Measurements from ENCODE around the gene PDZRN4.
"Not testable (repeated sequence)": the region's sequence is repeated elsewhere in the genome, so short reads cannot be mapped to it uniquely, and the experiment has no call there.

The PDZRN4 gene

GRCh38 chr12:41217727-41218126, 29.6 kb downstream of the PDZRN4 start:
- DNase-seq: no peak

- DNase-seq: no peak
Measured at GRCh38 chr12:41220931-41221330, 32.8 kb downstream of the PDZRN4 start.

DNA sequence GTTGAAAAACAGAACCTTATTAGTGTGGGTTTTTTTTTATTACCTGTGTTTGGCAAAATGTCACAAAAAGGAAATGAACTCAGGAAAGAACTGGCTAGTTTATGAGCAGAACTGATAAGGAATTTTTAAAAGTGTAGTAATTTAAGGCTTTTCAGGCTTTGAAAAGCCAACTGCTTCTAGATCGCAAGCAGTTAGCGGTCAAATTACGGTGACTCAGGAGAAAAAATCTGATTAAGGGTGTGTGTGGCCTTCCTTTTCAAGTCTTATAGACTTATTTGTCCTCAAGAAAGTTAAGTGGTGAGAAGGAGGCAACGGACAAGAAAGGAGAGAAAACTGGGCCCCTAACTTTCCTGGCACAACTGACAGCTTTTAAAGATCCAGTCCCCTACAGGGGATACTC, 33.4 kb downstream of the PDZRN4 start:
- no peak for DNase-seq

- no peak for DNase-seq
Measured at GRCh38 chr12:41223600-41223999, 35.5 kb downstream of the PDZRN4 start.

GRCh38 chr12:41224066-41224465, 35.9 kb downstream of the PDZRN4 start:
- DNase-seq: no peak

DNA sequence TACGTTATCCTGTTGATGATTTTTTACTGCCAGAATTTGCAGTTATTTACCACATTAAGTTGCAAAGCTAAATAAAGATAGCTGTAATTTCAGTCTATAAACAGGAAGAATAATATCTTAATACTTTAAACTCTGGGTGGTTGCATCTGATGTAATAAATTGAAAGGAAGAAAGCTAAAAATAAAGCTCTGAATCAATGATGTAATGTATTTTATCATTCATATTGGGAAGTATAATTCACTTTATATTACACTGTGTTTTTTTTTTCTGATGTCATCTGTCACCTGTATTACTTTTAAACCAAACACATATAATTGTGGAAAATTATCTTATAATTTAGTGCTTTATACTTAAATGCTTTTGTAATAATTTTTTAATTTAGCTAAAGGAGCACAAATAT, 37.1 kb downstream of the PDZRN4 start:
- DNase-seq: no peak

DNA sequence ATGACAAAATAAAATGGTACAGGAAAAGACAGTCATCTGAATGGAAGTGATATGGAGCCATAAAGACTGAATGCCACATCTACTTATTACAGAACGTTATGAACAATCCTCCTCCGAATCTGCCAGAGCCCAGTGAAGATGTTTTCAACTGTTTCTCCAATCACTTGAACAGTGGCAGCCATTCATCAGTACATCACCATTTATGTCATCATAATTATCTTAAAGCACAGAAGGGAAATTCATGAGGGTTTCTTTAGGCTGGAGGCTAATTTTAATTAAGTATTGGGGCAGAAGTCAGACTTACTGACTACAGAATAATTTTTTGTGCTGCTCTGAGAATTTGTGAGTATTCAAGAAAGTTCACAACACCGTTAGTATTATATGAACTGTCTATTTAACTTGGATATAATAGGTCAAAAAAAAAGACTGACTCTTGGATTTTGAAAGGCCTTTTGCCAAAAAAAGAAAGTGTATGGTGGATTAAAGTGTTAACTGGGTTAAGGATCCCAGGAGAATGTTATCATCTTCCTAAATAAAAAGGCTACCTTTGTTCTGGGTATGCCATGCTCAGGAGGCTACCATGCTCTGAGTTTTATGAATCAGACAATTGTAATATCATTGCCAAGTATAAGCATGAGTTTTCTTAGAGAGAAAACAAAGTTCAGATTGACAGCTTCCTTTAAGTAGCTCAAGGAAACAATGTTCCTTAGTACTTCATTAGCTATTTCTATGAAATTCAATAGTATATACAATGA, 40.1 kb downstream of the PDZRN4 start:
- no peak for DNase-seq

DNA sequence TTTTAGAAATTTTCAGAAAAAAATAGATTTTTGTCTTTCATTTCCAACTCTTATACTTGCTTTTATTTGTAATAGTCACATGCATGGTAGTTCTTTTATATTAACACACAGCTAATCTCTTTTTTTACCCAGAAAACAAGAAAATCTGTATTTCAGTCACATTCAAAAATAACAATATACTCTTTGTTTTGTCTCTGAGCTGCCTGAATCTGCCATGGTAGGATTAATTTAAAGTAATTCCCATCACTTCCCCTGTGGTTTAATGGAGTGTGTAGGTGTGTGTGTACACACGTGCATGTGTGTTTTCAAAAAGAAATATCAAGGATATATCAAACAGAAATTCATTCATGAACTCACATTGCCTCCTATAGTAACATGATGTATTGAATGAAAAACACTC, 42.6 kb downstream of the PDZRN4 start:
- no peak for DNase-seq

DNA sequence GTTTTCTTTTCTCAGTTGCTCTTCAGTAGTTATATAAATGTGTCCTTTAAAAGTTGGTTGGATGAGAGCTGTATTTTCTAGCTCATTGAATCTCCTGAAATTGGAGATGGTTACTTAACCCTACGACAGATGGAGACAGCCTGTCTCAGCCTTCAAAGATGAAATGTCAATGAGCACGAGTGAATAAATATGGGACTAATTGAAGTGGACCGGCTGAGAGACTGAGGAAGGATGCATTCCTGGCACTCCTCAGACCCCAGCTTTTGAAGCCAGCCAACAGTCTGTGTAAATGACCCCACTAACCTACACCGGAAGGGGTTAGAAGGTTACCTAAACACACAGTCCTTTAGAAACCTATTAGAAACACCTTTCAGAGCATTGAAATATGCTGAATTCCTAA, 46.6 kb downstream of the PDZRN4 start:
- DNase-seq: no peak

DNA sequence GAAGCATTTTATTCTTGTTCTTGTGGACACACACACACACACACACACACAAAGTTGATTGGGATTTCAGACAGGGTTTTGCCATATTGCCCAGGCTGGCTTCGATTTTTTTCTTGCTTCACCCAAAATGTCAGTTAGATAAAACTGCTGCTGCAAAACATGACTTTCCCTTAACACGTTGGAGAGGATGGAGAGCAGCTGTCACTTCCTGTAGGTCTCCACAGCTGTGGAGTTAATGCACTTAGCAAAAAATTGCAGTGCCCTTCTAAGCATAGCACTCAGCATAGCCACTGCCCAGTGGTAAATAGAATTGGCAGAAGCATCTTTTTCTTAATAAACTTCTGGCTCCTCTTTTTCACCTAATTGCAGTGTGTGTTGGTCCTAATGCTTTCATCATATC, 54.5 kb downstream of the PDZRN4 start:
- no peak for DNase-seq

DNA sequence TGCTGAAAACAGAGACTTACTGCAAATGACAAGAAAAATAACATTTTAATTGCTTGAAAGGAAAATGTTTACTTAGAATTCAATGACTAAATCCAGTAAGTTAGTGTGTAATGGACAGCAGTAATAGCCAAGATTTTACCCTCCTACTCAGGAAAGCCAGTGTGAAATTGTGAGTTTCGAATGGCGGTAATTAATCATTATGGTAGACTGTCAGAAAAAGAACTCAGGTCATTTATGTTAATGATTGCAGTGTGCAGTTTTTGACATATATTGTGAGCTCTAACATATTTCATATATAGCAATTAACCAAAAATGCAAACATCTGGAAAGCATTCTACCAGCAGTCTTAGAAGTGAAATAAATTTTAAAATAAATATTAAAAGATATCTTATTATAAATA, 60.3 kb downstream of the PDZRN4 start:
- no peak for DNase-seq

GRCh38 chr12:41250748-41251147, 62.6 kb downstream of the PDZRN4 start:
- no peak for DNase-seq

- no peak for DNase-seq
Measured at GRCh38 chr12:41254004-41254914, 66.1 kb downstream of the PDZRN4 start.

GRCh38 chr12:41263196-41263595, 75.1 kb downstream of the PDZRN4 start:
- DNase-seq: not testable (repeated sequence)

DNA sequence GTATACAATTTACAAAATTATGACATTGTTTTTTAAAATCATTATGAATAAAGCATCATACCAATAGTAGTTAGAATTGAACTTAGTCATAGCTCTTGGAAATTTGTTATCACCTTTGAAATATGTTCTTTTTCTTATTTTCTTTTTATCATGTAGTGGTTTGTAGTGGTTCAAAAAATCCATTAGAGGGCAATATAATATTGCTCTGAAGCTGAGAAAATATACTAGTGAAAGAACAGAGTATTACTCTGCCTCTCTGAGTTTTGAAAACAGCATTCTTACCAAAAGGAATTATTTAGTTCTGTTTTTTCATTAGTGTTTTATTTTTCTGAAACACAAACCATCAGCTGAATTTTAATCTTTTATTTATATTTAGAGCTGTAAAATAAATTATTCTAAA, 76.2 kb downstream of the PDZRN4 start:
- no peak for DNase-seq

- DNase-seq: no peak
Measured at GRCh38 chr12:41269056-41269455, 80.9 kb downstream of the PDZRN4 start.

DNA sequence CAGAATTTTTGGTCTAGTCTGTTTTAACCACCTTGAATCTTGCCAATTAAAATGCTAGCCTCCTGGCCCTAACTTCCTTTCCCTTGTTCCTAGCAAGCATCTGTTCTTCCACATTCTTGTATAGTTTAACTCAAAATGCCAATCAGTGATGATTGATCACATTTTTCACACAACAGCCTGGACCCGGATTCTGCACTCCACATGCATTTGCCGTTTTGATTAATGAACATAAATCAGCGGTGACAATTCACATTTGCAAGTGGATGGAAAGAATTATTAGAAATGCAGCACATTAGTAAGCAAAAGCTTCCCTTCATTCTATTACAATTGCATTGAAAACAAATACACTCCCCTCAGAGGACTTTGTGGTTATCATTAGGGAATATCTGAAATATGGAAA, 83.4 kb downstream of the PDZRN4 start:
- DNase-seq: no peak

DNA sequence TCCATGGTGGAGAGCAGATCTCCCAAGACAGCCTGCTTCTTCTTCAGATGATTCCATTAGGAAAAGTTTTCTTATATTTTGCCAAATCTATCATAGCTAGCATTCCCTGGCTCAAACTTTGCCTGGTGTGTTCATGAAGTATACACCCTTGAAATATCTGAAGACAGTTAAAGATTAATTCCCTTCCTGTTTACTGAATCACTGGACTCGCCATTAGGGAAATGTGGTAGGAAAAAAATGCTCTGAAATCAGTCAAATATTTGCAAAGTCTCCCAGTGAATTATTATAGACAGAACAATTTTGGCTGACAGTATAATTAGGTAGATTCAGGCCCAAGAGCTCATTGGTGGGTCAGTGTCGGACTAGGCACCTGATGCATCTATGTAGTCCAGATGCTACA, 86.5 kb downstream of the PDZRN4 start:
- no peak for DNase-seq

GRCh38 chr12:41277100-41277945, 89.2 kb downstream of the PDZRN4 start:
- no peak for DNase-seq

DNA sequence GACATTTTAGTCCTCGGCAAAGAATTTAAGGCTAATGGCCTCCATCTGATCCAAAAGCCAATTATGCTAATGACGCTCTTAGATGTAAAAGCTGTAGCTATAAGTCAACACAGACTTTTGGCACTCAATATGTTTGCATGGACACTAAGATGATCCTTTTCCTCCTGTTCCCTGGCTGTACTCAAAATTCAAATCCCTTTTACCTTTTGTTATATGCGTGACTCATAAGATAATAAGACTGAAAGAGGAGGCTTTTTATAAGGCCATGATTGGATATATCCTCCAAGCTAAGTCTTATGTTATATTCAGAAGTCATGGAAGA, 89.8 kb downstream of the PDZRN4 start:
- no peak for DNase-seq

DNA sequence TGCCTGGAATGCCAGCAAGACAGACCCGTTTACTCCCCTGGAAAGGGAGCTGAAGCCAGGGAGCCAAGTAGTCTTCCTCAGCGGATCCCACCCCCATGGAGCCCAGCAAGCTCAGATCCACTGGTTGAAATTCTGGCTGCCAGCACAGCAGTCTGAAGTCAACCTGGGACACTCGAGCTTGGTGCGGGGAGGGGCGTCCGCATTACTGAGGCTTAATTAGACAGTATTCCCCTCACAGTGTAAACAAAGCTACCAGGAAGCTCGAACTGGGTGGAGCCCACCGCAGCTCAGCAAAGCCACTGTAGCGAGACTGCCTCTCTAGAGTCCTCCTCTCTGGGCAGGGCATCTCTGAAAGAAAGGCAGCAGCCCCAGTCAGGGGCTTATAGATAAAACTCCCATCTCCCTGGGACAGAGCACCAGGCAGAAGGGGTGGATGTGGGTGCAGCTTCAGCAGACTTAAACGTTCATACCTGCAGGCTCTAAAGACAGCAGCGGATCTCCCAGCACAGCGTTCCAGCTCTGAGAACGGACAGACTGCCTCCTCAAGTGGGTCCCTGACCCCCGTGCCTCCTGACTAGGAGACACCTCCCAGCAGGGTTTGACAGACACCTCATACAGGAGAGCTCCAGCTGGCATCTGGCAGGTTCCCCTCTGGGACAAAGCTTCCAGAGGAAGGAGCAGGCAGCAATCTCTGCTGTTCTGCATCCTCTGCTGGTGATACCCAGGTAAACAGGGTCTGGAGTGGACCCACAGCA, 92.4 kb downstream of the PDZRN4 start:
- DNase-seq: not testable (repeated sequence)

DNA sequence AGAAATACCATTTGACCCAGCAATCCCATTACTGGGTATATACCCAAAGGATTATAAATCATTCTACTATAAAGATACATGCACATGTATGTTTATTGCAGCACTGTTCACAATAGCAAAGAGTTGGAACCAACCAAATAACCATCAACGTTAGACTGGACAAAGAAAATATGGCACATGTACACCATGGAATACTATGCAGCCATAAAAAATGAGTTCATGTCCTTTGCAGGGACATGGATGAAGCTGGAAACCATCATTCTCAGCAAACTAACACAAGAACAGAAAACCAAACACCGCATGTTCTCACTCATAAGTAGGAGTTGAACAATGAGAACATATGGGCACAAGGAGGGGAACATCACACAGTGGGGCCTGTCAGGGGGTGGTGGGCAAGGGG, 97.3 kb downstream of the PDZRN4 start:
- not testable (repeated sequence) for DNase-seq

GRCh38 chr12:41286426-41286825, 98.3 kb downstream of the PDZRN4 start:
- DNase-seq: no peak

Data from stimulated activated CD4-positive, alpha-beta T cell treated with anti-CD3 and anti-CD28 coated beads, Interleukin-4, amount 100 ng/mL, for 4 hours (primary cell).